MM.1S (cell line): Measurements from ENCODE around the gene NELL1.

ENCODE experiments used
- DNase-seq: peaks from one replicate; pipeline ENCODE4 v3.0.0-alpha.2; 2015
- H2AFZ ChIP-seq: fragments of 300-600 bp; sonication (generic); 2 replicates; pipeline ENCODE4 v1.6.0; 2016; ENCODE audit warnings: antibody characterized with exemption, low read length
- H3F3A ChIP-seq: fragments of 300-600 bp; sonication (generic); 2 replicates; pipeline ENCODE4 v1.6.1; 2016; ENCODE audit warnings: mild to moderate bottlenecking, antibody characterized with exemption, low read length, moderate library complexity, mixed read lengths; ENCODE audit not compliant: insufficient read depth
- H3K27ac ChIP-seq: fragments of 300-600 bp; sonication (generic); 2 replicates; pipeline ENCODE4 v1.5.1; 2016; ENCODE audit warnings: mild to moderate bottlenecking, low read length
- H3K27me3 ChIP-seq: fragments of 300-600 bp; sonication (generic); replicated peaks from 2 replicates; pipeline ENCODE4 v1.6.0; 2016; ENCODE audit warnings: low read length; ENCODE audit not compliant: insufficient read depth
- H3K36me3 ChIP-seq: fragments of 300-600 bp; sonication (generic); replicated peaks from 2 replicates; pipeline ENCODE4 v1.6.1; 2016; ENCODE audit warnings: mild to moderate bottlenecking, low read length, mixed read lengths; ENCODE audit not compliant: insufficient read depth
- H3K4me1 ChIP-seq: fragments of 300-600 bp; sonication (generic); 2 replicates; pipeline ENCODE4 v1.6.1; 2016; ENCODE audit warnings: low read length, mixed read lengths
- H3K4me2 ChIP-seq: fragments of 300-600 bp; sonication (generic); 2 replicates; pipeline ENCODE4 v1.6.0; 2016; ENCODE audit warnings: low read depth, low read length
- H3K4me3 ChIP-seq: fragments of 300-600 bp; sonication (generic); 2 replicates; pipeline ENCODE4 v1.5.1; 2016; ENCODE audit warnings: low read length, mixed read lengths
- H3K79me2 ChIP-seq: fragments of 300-600 bp; sonication (generic); 2 replicates; pipeline ENCODE4 v1.6.1; 2016; ENCODE audit warnings: mixed run types, low read length, mixed read lengths
- H3K9ac ChIP-seq: fragments of 300-600 bp; sonication (generic); 2 replicates; pipeline ENCODE4 v1.6.1; 2016; ENCODE audit warnings: low read length, mixed read lengths
- H3K9me2 ChIP-seq: fragments of 300-600 bp; sonication (generic); replicated peaks from 2 replicates; pipeline ENCODE4 v1.6.1; 2016; ENCODE audit warnings: mild to moderate bottlenecking, low read length, mixed read lengths; ENCODE audit not compliant: insufficient read depth
- H3K9me3 ChIP-seq: fragments of 300-600 bp; sonication (generic); replicated peaks from 2 replicates; pipeline ENCODE4 v1.6.1; 2016; ENCODE audit warnings: mild to moderate bottlenecking, low read length, mixed read lengths; ENCODE audit not compliant: insufficient read depth
- H4K20me1 ChIP-seq: fragments of 300-600 bp; sonication (generic); 2 replicates; pipeline ENCODE4 v1.6.1; 2016; ENCODE audit warnings: mild to moderate bottlenecking, low read length, moderate library complexity, mixed read lengths; ENCODE audit not compliant: insufficient read depth
- CTCF ChIP-seq: fragments of 300-600 bp; sonication (generic); IDR thresholded peaks from 2 replicates; pipeline ENCODE4 v1.5.1; 2016; ENCODE audit warnings: antibody characterized with exemption, low read length, mixed read lengths
- EZH2 ChIP-seq: fragments of 300-600 bp; sonication (generic); optimal IDR thresholded peaks from 2 replicates; pipeline ENCODE3; 2017; ENCODE audit warnings: low read depth, mild to moderate bottlenecking, antibody characterized with exemption, low read length, mixed read lengths
- EZH2phosphoT487 ChIP-seq: fragments of 300-600 bp; sonication (generic); IDR thresholded peaks from 2 replicates; pipeline ENCODE4 v1.6.1; 2018; ENCODE audit warnings: antibody characterized with exemption, low read length

Gene NELL1

GRCh38 chr11:20762116-20762844 is 92.9 kb downstream of the NELL1 start:
- no peaks in the 10 kb centered on the region for H4K20me1 ChIP-seq
- H3K9me3 ChIP-seq = no peaks in the 10 kb centered on the region
- H3K4me2 ChIP-seq = no peak overlapping the region
- H3K27me3 ChIP-seq = no peaks in the 10 kb centered on the region
- H3K79me2 ChIP-seq = no peaks in the 10 kb centered on the region
- no peak overlapping the region for H3K27ac ChIP-seq
- DNase-seq = no peak
- H2AFZ ChIP-seq = no peak overlapping the region
- H3K4me3 ChIP-seq = no peak overlapping the region
- no peak overlapping the region for H3K9ac ChIP-seq
- H3K4me1 ChIP-seq = no peaks in the 10 kb centered on the region
- H3F3A ChIP-seq = no peaks in the 10 kb centered on the region
- no peaks in the 10 kb centered on the region for H3K9me2 ChIP-seq
- H3K36me3 ChIP-seq = no peaks in the 10 kb centered on the region
- no peak for TF ChIP-seq CTCF
- no peak for TF ChIP-seq EZH2phosphoT487
- no peak for TF ChIP-seq EZH2

- no peak overlapping the region for H3K9ac ChIP-seq
- TF ChIP-seq CTCF (no peak), EZH2phosphoT487 (no peak), EZH2 (no peak)
- H3K4me1 ChIP-seq = no peaks in the 10 kb centered on the region
Observed at GRCh38 chr11:20762980-20763379, 93.6 kb downstream of the NELL1 start.

GRCh38 chr11:20770414-20770946 is 101.1 kb downstream of the NELL1 start:
- Histone ChIP-seq H3K27me3 (no peaks in the 10 kb centered on the region), H3K4me2 (no peak overlapping the region), H3K79me2 (no peaks in the 10 kb centered on the region), H3K9ac (no peak overlapping the region), H4K20me1 (no peaks in the 10 kb centered on the region), H3K4me3 (no peak overlapping the region), H2AFZ (no peak overlapping the region), H3K27ac (no peak overlapping the region), H3F3A (no peaks in the 10 kb centered on the region), H3K9me3 (no peaks in the 10 kb centered on the region), H3K4me1 (no peaks in the 10 kb centered on the region), H3K9me2 (no peaks in the 10 kb centered on the region), H3K36me3 (no peaks in the 10 kb centered on the region)
- TF ChIP-seq EZH2 (no peak), EZH2phosphoT487 (no peak), CTCF (no peak)
- no peak for DNase-seq

More at GRCh38 chr11:20762980-20763379, 93.6 kb downstream of the NELL1 start:
- Histone ChIP-seq H3F3A (no peaks in the 10 kb centered on the region), H3K4me3 (no peak overlapping the region), H3K36me3 (no peaks in the 10 kb centered on the region), H3K27ac (no peak overlapping the region), H3K27me3 (no peaks in the 10 kb centered on the region), H3K9me2 (no peaks in the 10 kb centered on the region), H3K79me2 (no peaks in the 10 kb centered on the region), H2AFZ (no peak overlapping the region), H3K9me3 (no peaks in the 10 kb centered on the region), H3K4me2 (no peak overlapping the region), H4K20me1 (no peaks in the 10 kb centered on the region)
- no peak for DNase-seq
